Adrenal gland (tissue), 5 donors: ENCODE results near the gene CACNA1D.

Source experiments
- POLR2A ChIP-seq, 2 donors: fragments of 450-650 bp; IDR thresholded peaks; one replicate each; pipeline ENCODE4 v1.6.1; 2017; ENCODE audit warnings: antibody characterized with exemption in 2 of 2, mild to moderate bottlenecking in 2 of 2, moderate library complexity in 1 of 2
- TF ChIP-seq, protein P1 (sequence below), 6 experiments: fragments of 450-650 bp in 4 of 6; fragments of 200-600 bp in 2 of 6; sonication (generic) in 1 of 6; IDR thresholded peaks; 1 replicate in 5 of 6; 2 replicates in 1 of 6; pipeline versions ENCODE4 v1.5.1 to v1.8.0; 2016 to 2021; ENCODE audit warnings: antibody characterized with exemption in 6 of 6, mild to moderate bottlenecking in 2 of 6, moderate library complexity in 1 of 6
- donor health status: DM: no; HTN: no; CAD: no.

DNA sequence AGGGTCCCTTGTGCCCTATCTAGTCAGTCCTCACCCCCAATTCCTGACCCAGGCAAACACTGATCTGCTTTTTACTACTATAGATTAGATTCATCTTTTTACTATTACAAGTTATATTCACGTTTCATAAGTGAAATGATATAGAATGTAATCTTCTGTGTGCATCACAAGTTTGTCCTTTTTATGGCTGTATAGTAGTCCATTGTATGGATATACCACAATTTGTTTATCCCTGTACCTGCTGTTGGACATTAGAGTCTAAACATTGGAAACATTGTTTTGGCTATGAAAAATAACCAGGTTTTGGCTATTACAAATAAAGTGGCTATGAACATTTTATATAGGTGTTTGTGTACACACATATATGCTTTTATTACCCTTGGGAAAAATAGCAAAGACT, 112.4 kb downstream of the CACNA1D start:
- TF ChIP-seq POLR2A (IDR thresholded peaks at IDR 0.05), result no peak
- TF ChIP-seq, protein P1, sequence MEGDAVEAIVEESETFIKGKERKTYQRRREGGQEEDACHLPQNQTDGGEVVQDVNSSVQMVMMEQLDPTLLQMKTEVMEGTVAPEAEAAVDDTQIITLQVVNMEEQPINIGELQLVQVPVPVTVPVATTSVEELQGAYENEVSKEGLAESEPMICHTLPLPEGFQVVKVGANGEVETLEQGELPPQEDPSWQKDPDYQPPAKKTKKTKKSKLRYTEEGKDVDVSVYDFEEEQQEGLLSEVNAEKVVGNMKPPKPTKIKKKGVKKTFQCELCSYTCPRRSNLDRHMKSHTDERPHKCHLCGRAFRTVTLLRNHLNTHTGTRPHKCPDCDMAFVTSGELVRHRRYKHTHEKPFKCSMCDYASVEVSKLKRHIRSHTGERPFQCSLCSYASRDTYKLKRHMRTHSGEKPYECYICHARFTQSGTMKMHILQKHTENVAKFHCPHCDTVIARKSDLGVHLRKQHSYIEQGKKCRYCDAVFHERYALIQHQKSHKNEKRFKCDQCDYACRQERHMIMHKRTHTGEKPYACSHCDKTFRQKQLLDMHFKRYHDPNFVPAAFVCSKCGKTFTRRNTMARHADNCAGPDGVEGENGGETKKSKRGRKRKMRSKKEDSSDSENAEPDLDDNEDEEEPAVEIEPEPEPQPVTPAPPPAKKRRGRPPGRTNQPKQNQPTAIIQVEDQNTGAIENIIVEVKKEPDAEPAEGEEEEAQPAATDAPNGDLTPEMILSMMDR (IDR thresholded peaks at IDR 0.05), result no peak
